ENCODE results near the gene RNF222. TPM values are rescaled to one million over a fixed set of nuclear protein-coding genes. Genes with fewer than 3 reads are reported as not detected.

The RNF222 gene
- polyA plus RNA-seq, 1 donor (not counting 4 experiments of a cell fraction or from before 2014, with no cell fraction given), result 0.18 TPM

DNA sequence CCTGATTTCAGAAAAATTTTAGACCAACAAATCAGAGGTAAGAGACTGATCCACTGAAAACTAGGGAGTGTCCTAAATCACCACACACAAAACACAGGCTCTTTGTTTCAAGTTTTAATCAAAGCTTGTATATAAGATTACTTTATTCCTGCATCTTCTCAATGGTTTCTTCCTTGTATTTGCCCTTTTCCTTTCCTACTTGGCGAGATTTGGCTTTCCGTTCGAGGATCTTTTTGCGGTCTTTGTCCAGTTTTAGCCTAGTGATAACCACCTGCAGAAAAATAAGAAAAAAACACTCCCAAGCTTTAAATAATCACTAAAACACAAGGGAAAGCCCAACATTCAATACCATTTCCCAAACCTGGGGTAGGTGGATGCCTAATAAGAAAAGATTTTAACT, 20.2 kb downstream of the RNF222 start:
- no peaks in the 10 kb centered on the region for H3K9me1 ChIP-seq (ENCODE audit: control insufficient read depth, extremely low read depth, insufficient read depth, low read length)
- H3K4me3 ChIP-seq (ENCODE audit: control insufficient read depth in 2 of 3, extremely low read depth in 1 of 3, insufficient read depth in 2 of 3, low read depth in 1 of 3, low read length in 3 of 3), result no peak overlapping the region
- no peak for TF ChIP-seq EZH2 (IDR thresholded peaks at IDR 0.05; ENCODE audit: low read length)
- TF ChIP-seq CTCF (optimal IDR thresholded peaks at IDR 0.05 in 1 of 3, IDR thresholded peaks at IDR 0.05 in 1 of 3, conservative IDR thresholded peaks at IDR 0.05 in 1 of 3; ENCODE audit: extremely low read depth in 1 of 3, insufficient read depth in 2 of 3, low read length in 3 of 3), result no peak
- peaks cover 22% of the 10 kb centered on the region for H4K20me1 ChIP-seq (ENCODE audit: control insufficient read depth, extremely low read depth, insufficient read depth, low read length)
- H3K4me2 ChIP-seq (ENCODE audit: control insufficient read depth, extremely low read depth, insufficient read depth, low read depth, low read length), result no peak overlapping the region
- no peak overlapping the region for H2AFZ ChIP-seq (ENCODE audit: control insufficient read depth, low read length)
- peaks cover 38% of the 10 kb centered on the region for H3K79me2 ChIP-seq (ENCODE audit: control insufficient read depth, insufficient read depth, low read length)
- no peaks in the 10 kb centered on the region for H3K9me3 ChIP-seq (ENCODE audit: control insufficient read depth, low read depth, low read length)
- dilution Hi-C loops (cut with MboI; ENCODE audit: extremely low pct_ligation_motif_present, low sequenced_read_pairs), result no loop called here
- H3K4me1 ChIP-seq (ENCODE audit: control insufficient read depth, extremely low read depth, insufficient read depth, low read length), result peaks cover 40% of the 10 kb centered on the region
- FAIRE-seq (no peak), DNase-seq (ENCODE audit: low read depth, low spot score) (no peak)
- H3K27ac ChIP-seq (ENCODE audit: control insufficient read depth, insufficient read depth, low read length), result no peak overlapping the region
- H3K36me3 ChIP-seq (ENCODE audit: control insufficient read depth in 2 of 2, extremely low read depth in 1 of 2, insufficient read depth in 2 of 2, low read length in 2 of 2), result peaks cover 24 to 35% of the 10 kb centered on the region in 2 experiments
- no peak overlapping the region for H3K9ac ChIP-seq (ENCODE audit: control insufficient read depth, extremely low read depth, insufficient read depth, low read length)
- H3K27me3 ChIP-seq (ENCODE audit: control insufficient read depth, extremely low read depth, insufficient read depth, low read length), result no peaks in the 10 kb centered on the region

- Histone ChIP-seq H2AFZ (ENCODE audit: control insufficient read depth, low read length) (peak within 1 kb of the TSS; percentile 59), H3K9ac (ENCODE audit: control insufficient read depth, extremely low read depth, insufficient read depth, low read length) (peak within 1 kb of the TSS; percentile 75), H3K4me2 (ENCODE audit: control insufficient read depth, extremely low read depth, insufficient read depth, low read depth, low read length) (peak within 1 kb of the TSS; percentile 96), H4K20me1 (ENCODE audit: control insufficient read depth, extremely low read depth, insufficient read depth, low read length) (peaks cover 22% of the 10 kb centered on the region), H3K27ac (ENCODE audit: control insufficient read depth, insufficient read depth, low read length) (peak within 1 kb of the TSS; percentile 67), H3K4me3 (ENCODE audit: control insufficient read depth in 2 of 3, extremely low read depth in 1 of 3, insufficient read depth in 2 of 3, low read depth in 1 of 3, low read length in 3 of 3) (peak within 1 kb of the TSS; percentile 47 to 80 (median 72)), H3K36me3 (ENCODE audit: control insufficient read depth in 2 of 2, extremely low read depth in 1 of 2, insufficient read depth in 2 of 2, low read length in 2 of 2) (peaks cover 22 to 30% of the 10 kb centered on the region in 2 experiments), H3K9me1 (ENCODE audit: control insufficient read depth, extremely low read depth, insufficient read depth, low read length) (no peaks in the 10 kb centered on the region), H3K79me2 (ENCODE audit: control insufficient read depth, insufficient read depth, low read length) (peaks cover 28% of the 10 kb centered on the region), H3K4me1 (ENCODE audit: control insufficient read depth, extremely low read depth, insufficient read depth, low read length) (peaks cover 36% of the 10 kb centered on the region), H3K9me3 (ENCODE audit: control insufficient read depth, low read depth, low read length) (no peaks in the 10 kb centered on the region), H3K27me3 (ENCODE audit: control insufficient read depth, extremely low read depth, insufficient read depth, low read length) (no peaks in the 10 kb centered on the region)
- dilution Hi-C loops (cut with MboI; ENCODE audit: extremely low pct_ligation_motif_present, low sequenced_read_pairs), result no loop called here
- TF ChIP-seq EZH2 (IDR thresholded peaks at IDR 0.05; ENCODE audit: low read length) (no peak), CTCF (optimal IDR thresholded peaks at IDR 0.05 in 1 of 3, IDR thresholded peaks at IDR 0.05 in 1 of 3, conservative IDR thresholded peaks at IDR 0.05 in 1 of 3; ENCODE audit: extremely low read depth in 1 of 3, insufficient read depth in 2 of 3, low read length in 3 of 3) (peak; percentile 51 to 79 (median 73))
- FAIRE-seq (peak; percentile 36), DNase-seq (ENCODE audit: low read depth, low spot score) (no peak)
Observed at GRCh38 chr17:8376271-8377067, 21.2 kb downstream of the RNF222 start, which contains the start of gene KRABD2. TSS of gene KRABD2 (minus strand) at chr17:8376704.
